ENCODE data around the gene C1orf74.

Gene C1orf74

GRCh38 chr1:209829716-209830115 is 45.4 kb upstream of the C1orf74 start:
- no peak for TF ChIP-seq CTCF (conservative IDR thresholded peaks at IDR 0.05; ENCODE audit: low read length)
- TF ChIP-seq EZH2phosphoT487 (IDR thresholded peaks at IDR 0.05; ENCODE audit: borderline replicate concordance): no peak
- Histone ChIP-seq H3K9me2 (replicated peaks; ENCODE audit: low read depth, low read length) (no peaks in the 10 kb centered on the region), H3K4me3 (ENCODE audit: low read length, poor library complexity, severe bottlenecking) (peak overlapping the region; percentile 97), H3K27me3 (ENCODE audit: insufficient read depth, low read length, poor library complexity, severe bottlenecking) (no peaks in the 10 kb centered on the region), H3K79me2 (ENCODE audit: insufficient read depth, low read length) (peaks cover 25% of the 10 kb centered on the region), H3K4me2 (ENCODE audit: low read depth, low read length, poor library complexity, severe bottlenecking) (peak overlapping the region; percentile 73), H3K9ac (ENCODE audit: low read depth, low read length, poor library complexity, severe bottlenecking) (peak overlapping the region; percentile 52), H2AFZ (ENCODE audit: low read length) (no peak overlapping the region), H3F3A (ENCODE audit: low read depth) (no peaks in the 10 kb centered on the region), H3K36me3 (ENCODE audit: insufficient read depth, low read length) (peaks cover 30% of the 10 kb centered on the region), H3K9me3 (ENCODE audit: insufficient read depth, low read depth, low read length) (no peaks in the 10 kb centered on the region), H4K20me1 (ENCODE audit: insufficient read depth, low read length, poor library complexity, severe bottlenecking) (peaks cover 11% of the 10 kb centered on the region), H3K4me1 (ENCODE audit: insufficient read depth, low read length, poor library complexity, severe bottlenecking) (peaks cover 17% of the 10 kb centered on the region)

GRCh38 chr1:209827384-209828262 is 43.3 kb upstream of the C1orf74 start, which contains the start of gene UTP25:
Gene UTP25, plus strand, starts transcription at chr1:209827972. Its CDS starts 92 bp downstream, at chr1:209828064.
- peak within 1 kb of the TSS; percentile 98 for H2AFZ ChIP-seq (ENCODE audit: low read length)
- no peaks in the 10 kb centered on the region for H3F3A ChIP-seq (ENCODE audit: low read depth)
- peak; percentile 63 for TF ChIP-seq CTCF (conservative IDR thresholded peaks at IDR 0.05; ENCODE audit: low read length)
- TF ChIP-seq EZH2phosphoT487 (IDR thresholded peaks at IDR 0.05; ENCODE audit: borderline replicate concordance): no peak
- H3K9me2 ChIP-seq (replicated peaks; ENCODE audit: low read depth, low read length): no peaks in the 10 kb centered on the region
- peaks cover 17% of the 10 kb centered on the region for H3K4me1 ChIP-seq (ENCODE audit: insufficient read depth, low read length, poor library complexity, severe bottlenecking)
- peaks cover 10% of the 10 kb centered on the region; the same call in 1 of the 2 replicates for H3K36me3 ChIP-seq (ENCODE audit: insufficient read depth, low read length)
- peak within 1 kb of the TSS; percentile 80 for H3K9ac ChIP-seq (ENCODE audit: low read depth, low read length, poor library complexity, severe bottlenecking)
- peaks cover 25% of the 10 kb centered on the region for H3K79me2 ChIP-seq (ENCODE audit: insufficient read depth, low read length)
- no peaks in the 10 kb centered on the region for H3K9me3 ChIP-seq (ENCODE audit: insufficient read depth, low read depth, low read length)
- H3K4me2 ChIP-seq (ENCODE audit: low read depth, low read length, poor library complexity, severe bottlenecking): peak within 1 kb of the TSS; percentile 73
- H3K27me3 ChIP-seq (ENCODE audit: insufficient read depth, low read length, poor library complexity, severe bottlenecking): no peaks in the 10 kb centered on the region
- H3K4me3 ChIP-seq (ENCODE audit: low read length, poor library complexity, severe bottlenecking): peak within 1 kb of the TSS; percentile 97
- peaks cover 11% of the 10 kb centered on the region for H4K20me1 ChIP-seq (ENCODE audit: insufficient read depth, low read length, poor library complexity, severe bottlenecking)

GRCh38 chr1:209825591-209826434 is 41.5 kb upstream of the C1orf74 start:
- Histone ChIP-seq H3K4me1 (ENCODE audit: insufficient read depth, low read length, poor library complexity, severe bottlenecking) (peaks cover 16% of the 10 kb centered on the region), H3K27me3 (ENCODE audit: insufficient read depth, low read length, poor library complexity, severe bottlenecking) (no peaks in the 10 kb centered on the region), H2AFZ (ENCODE audit: low read length) (no peak overlapping the region), H3K79me2 (ENCODE audit: insufficient read depth, low read length) (peaks cover 25% of the 10 kb centered on the region), H3K4me2 (ENCODE audit: low read depth, low read length, poor library complexity, severe bottlenecking) (no peak overlapping the region), H3K9ac (ENCODE audit: low read depth, low read length, poor library complexity, severe bottlenecking) (no peak overlapping the region), H3K36me3 (ENCODE audit: insufficient read depth, low read length) (0 out of 2 replicates have a peak, but pooled peaks cover 4% of the 10 kb centered on the region), H3K4me3 (ENCODE audit: low read length, poor library complexity, severe bottlenecking) (no peak overlapping the region), H4K20me1 (ENCODE audit: insufficient read depth, low read length, poor library complexity, severe bottlenecking) (peaks cover 11% of the 10 kb centered on the region), H3F3A (ENCODE audit: low read depth) (no peaks in the 10 kb centered on the region), H3K9me3 (ENCODE audit: insufficient read depth, low read depth, low read length) (no peaks in the 10 kb centered on the region), H3K9me2 (replicated peaks; ENCODE audit: low read depth, low read length) (no peaks in the 10 kb centered on the region)
- TF ChIP-seq CTCF (conservative IDR thresholded peaks at IDR 0.05; ENCODE audit: low read length) (no peak), EZH2phosphoT487 (IDR thresholded peaks at IDR 0.05; ENCODE audit: borderline replicate concordance) (no peak)

Data from Loucy (cell line).